EL (cell line): ENCODE results near the gene PTBP3.
A peak's percentile ranks its signal among the peaks of the same experiment; 100 is the strongest.

Source experiments
- DNase-seq: peaks from one replicate; pipeline ENCODE4 v3.0.0-alpha.2; 2016

Gene PTBP3

DNA sequence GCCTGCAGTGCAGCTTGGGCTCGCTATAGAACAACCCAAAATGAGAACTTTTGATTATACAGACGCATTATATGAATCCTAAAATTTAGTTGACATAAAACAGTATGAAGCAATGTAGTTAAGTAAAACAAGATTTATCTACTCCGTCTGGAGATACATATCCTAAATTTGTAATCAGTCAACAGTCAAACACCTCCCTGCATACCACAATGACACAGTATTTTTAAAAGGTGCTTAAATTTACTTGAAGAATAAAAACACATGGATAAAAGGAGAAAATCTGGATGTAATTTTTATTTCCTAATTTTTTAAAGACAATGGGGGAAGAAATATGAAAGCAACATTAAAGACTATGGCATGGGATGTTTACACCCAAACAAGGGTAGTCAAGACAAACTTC, 70.8 kb downstream of the PTBP3 start:
- no peak for DNase-seq

DNA sequence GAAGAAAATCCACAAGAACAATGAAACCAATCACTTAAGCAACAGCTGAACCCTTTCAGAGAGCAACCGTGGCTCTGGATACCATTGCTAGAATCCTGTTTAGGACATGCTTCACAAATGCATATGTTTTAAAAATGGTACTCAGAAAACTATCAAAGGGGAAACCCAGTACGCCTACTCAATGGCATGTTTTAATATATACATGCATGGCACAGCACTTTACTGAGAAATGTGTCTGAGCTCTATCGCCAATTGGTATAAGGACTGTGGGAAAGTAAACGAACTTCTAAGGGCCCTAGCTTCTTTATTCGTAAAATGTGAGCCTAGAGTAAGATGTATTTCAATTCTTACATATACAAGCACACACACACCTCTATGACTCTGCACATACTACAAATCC, 72.3 kb downstream of the PTBP3 start:
- no peak for DNase-seq

DNA sequence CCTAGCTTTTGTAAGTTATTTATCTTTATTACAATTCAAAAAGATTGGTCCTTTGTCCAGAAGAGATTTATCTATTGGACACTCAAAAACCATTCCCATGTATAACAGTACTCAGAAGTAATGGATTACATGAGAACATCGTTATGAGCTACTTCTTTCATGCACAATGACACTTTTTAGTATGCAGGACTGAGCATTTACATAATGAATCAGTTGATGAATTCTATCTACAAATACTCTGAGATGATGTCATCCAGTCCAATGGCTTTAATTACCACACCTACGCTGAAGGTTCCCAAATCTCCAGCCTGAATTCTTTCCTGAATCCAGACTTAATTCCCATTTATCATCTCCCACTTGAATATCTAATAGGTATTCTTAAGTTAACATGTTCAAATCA, 75.3 kb downstream of the PTBP3 start:
- no peak for DNase-seq

DNA sequence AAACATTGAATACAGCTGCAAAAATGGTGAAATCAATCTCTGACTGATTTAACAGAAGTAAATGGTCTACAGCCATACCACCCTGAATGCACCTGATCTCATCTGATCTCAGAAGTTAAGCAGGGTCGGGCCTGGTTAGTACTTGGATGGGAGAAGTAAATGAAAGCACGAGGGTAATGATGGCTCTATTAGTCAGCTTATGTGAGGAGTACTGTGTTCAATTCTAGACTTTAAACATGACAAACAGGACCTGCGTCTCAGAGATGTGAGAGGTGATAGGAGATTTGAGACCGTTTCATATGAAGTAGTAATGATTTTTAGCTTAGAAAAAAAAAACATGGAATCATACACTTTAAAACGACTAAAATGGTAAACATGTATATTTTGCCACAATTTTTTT, 81.2 kb downstream of the PTBP3 start:
- DNase-seq = no peak

DNA sequence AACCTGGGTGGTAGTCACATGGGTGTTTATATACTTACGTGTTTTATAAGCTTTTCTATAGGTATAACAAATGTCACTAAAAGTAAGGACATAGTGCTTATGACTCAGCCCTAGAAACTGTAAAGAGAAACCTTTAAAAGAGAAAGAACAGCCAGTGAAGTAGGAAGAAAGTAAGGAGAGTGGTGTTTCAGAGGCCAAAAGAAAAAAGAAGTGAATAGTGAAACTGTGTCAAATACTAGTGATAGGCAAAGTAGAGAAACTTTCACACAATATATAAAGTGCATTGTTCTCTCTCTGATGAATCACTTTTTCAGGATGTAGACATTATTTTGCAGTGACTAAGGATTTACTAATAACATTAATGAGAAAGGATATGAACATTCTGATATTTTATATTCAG, 84.1 kb downstream of the PTBP3 start:
- peak; percentile 43 for DNase-seq

DNA sequence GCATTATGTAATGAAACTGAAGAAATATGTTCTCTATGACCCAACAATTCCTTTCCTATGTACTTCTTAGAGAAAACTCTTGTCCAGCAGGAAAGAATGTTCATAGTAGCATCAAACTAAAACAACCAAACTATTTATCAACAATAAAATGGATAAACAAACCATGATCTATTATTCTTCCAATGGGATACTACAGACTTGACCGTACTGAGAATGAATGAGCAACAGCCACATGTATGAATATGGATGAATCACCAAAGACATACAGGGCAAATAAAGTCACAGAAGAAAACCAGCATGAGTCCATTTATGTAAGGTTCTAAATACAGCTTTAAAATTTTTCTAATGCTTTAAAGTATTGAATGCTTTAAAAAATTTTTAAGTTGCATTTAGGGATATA, 84.7 kb downstream of the PTBP3 start:
- DNase-seq = peak; percentile 47

DNA sequence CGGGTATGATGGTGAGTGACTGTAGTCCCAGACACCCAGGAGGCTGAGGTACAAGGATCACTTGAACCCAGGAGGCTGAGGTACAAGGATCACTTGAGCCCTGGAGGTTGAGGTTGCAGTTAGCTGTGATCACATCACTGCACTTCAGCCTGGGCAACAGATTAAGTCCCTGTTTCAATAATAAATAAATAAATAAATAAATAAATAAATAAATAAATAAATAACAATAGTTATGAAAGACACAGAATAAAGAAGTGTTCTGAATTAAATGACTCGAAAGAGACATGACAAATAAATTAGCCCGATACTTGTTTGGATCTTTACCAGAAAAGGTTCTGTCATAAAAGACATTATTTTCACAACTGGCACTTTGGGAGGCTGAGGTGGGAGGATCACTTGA, 86.3 kb downstream of the PTBP3 start:
- DNase-seq = no peak

DNA sequence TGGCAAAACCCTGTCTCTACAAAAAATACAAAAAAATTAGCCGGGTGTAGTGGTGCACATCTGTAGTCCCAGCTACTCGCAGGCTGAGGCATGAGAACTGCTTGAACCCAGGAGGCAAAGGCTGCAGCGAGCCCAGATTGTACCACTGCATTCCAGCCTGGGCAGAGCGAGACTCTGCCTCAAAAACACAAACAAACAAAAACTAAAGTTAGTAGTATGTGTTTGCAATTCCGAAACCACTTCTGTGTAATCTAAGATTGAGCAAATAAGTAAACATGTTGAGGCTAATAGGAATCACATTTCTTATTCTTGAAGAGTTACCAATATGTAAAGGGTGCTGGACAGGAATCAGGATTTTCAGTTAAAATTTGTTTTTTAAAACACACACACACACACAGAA, 88.3 kb downstream of the PTBP3 start:
- no peak for DNase-seq

DNA sequence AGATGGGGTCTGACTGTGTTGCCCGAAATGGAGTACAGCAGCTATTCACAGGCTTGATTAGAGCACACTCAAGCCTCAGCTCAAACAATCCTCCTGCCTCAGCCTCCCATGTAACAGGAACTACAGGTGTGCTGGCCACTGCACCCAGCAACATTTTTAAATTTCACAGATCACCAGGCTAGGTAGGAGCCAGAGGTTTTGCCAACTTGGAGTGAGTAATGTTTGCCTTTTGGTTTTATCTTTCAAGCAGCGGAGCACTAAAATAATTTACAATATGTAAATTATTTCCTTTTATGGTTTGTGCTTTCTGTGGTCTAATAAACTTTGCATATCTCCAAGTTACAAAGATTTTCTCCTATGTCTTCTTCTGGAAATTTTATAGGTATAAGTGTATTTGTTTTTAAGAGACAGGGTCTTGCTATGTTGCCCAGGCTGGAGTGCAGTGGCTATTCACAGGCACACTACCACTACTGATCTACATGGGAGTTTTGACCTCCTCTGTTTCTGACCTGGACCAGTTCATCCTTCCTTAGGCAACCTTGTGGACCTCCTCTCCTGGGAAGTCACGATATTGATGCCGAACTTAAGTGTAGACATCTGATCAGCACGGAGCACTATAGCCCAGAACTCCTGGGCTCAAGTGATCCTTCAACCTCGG, 91.1 kb downstream of the PTBP3 start:
- DNase-seq = no peak

DNA sequence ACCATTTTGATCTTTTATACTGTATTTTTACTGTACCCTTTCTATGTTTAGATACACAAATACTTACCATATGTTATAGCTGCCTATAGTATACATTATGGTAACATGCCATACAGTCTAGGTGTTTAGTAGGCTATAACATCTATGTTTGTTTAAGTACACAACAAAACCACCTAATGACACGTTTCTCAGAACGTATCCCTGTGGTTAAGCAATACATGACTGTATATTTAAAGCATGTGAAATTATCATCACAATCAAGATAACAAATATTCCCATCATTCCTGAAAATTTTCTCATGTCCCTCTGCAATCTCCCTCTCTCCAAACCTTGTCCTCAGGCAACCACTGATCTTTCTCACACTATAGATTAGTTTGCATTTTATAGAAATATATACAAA, 91.9 kb downstream of the PTBP3 start:
- peak; percentile 43 for DNase-seq

DNA sequence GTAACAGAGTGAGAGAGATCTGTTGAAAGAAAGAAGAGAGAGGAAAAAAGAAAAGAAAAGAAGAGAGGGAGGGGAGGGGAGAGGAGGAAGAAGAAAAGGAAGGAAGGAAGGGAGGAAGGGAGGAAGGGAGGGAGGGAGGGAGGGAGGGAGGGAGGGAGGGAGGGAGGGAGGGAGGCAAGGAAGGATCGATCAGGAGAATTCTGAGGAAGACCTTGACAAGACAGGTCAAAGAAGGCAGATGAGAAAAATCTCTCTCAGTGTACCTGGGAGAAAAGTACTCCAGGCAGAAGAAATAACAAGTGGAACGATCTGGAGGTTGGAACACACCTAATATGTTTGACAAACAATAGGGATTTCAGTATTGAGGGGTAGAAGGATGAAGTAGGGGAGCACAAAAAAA, 93.7 kb downstream of the PTBP3 start:
- DNase-seq = no peak

DNA sequence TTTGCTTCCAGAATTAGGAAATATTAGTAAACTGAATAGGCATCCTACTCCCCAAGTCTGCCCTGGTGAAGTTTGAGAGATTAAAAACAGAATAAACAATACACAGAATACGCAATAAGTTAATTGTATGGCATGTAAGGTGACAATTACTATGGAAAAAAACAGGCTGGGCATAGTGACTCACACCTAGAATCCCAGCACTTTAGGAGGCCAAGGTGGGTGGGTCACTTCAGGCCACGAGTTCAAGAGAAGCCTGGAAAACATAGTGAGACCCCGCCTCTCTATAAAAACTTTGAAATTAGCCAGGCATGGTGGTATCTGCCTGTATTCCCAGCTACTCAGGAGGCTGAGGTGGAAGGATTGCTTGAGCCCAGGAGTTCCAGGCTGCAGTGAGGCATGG, 94.1 kb downstream of the PTBP3 start:
- no peak for DNase-seq

DNA sequence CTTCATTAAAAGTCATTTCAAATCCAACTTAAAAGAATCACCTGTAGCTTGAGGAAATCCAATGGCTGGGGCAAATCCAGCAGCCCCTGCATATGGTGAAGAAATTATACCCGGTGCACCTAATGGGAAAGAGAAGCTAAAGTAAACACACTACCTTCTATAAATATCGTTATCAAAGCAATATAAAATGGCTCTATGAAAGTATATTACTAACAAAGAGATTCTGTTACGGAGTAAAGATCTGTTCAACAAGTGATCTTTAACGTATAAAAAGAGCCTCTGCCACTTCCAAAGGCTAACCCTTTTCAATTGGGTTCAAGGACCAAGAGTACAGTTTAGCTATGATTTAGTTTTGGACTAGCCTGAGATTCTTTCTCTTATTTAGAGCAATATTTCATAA, 98.6 kb downstream of the PTBP3 start:
- DNase-seq = no peak

DNA sequence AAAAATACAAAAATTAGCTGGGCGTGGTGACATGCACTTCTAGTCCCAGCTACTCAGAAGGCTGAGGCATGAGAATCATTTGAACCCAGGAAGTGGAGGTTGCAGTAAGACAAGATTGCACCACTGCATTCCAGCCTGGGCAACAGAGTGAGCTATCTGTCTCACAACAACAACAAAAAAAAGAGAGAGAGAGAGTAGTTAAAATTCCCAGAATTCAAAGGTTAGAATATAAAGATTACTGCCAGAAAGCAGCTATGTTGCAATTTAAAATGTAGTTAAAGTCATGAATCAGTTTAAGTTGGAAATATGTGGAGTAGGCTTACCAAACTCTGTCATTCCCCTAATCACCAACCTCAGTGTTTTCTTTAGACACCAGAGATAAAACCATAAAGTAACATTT, 99.7 kb downstream of the PTBP3 start:
- DNase-seq = peak; percentile 79

DNA sequence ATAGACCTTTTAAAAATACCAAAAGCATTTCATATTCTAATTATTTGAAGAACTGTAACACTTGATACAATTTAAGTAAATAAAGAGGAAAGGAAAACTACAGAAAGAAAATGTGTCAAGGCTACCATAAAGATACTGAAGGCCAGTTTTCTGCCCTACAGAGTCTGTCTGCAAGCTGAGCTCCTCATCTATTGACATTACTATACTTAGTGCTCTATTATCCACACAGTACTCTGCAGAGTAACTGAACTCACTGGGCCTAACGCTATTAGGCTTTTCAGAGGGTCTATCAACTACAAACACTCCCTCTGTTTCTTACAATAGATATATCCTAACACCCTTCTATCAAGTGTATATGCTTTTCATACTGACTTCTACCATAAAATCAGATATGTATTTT, 101.2 kb downstream of the PTBP3 start:
- no peak for DNase-seq

DNA sequence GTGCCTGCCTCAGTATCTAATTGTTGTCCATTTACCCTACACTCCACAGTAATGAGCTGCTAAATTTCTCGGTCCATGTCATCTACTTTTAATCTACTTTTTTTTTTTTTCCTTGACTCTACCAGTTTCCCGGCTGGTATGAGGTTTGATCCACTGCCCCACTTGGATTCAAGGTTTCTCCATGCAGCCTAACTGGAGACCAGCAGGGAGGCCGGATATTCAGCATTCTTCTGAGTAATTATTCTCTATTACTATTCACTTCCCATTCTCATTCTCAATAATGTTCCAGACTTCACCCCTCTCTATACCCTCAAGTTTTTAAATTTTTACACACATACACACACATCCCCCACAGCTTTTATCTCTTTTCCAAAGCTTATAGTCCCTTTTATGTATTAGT, 107.3 kb downstream of the PTBP3 start:
- DNase-seq = no peak

DNA sequence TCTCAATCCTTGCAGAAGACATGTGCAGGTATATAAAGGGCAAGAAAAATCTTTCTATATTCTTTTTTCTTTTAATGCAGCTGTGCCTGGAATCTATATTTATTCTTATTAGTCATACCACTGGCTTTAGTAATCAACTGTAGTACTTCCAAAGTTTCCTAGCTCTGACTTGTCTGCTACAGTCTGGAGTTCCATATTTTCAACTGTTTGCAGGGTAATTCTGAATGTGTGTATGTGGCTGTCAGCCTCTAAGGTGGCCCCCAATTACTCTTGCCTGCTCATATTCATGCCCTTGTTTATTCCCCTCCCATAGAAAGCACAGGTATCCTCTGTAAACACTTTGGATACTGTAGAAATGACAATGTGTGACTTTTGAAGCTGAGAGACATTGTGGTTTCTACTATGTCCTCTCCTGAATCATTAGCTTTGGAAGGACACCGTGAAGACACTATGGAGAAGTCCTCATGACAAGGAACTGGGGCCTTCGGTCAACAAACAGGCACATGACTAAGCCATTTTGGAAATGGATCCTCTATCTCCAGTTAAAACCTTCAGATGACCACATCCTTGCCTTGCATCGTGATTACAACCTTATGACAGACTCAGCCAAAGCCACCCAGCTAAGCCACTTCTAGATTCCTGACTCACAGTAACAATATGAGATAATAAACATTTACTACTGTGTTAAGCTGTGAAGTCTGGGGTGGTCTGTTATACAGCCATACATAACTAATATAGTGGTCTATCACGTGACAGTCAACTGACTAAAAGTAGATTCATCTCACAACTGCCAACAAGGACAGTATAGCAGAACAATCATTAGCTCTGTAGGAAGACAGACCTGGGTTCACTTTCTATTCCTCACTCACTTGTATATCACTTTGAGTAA, 108.8 kb downstream of the PTBP3 start:
- peak; percentile 76 for DNase-seq

DNA sequence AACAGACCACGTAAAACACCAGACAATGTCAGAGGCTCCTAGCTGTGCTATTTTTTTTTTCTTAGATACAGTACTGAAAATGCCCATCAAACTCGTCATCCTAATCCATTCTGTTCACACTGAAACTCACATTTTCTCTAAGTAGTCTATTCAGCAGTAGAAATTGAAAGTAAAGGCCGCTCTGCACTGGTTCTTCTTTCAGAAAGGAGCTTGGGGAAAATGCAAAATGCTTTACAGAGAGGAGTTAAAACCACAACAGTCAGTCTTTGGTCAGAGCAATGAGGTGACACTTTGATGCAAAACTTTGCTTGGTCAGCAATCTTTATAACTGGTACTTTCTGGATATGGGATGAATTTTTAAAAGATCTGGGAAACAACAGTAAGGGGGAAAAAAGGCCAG, 114.5 kb downstream of the PTBP3 start:
- DNase-seq = no peak

DNA sequence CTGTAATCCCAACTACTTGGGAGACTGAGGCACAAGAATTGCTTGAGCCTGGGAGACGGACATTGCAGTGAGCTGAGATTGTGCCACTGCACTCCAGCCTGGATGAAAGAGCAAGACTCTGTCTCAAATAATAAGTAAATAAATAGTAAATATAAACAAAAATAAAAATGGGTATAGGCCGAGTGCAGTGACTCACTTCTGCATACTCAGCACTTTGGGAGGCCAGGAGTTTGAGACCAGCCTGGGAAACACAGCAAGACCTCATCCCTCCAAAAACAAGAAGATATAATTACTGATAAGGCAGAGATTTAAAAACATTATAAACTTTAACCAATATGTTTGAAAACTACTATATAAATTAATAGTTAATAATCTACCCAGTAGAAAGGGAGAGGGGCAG, 120.5 kb downstream of the PTBP3 start:
- DNase-seq = no peak

DNA sequence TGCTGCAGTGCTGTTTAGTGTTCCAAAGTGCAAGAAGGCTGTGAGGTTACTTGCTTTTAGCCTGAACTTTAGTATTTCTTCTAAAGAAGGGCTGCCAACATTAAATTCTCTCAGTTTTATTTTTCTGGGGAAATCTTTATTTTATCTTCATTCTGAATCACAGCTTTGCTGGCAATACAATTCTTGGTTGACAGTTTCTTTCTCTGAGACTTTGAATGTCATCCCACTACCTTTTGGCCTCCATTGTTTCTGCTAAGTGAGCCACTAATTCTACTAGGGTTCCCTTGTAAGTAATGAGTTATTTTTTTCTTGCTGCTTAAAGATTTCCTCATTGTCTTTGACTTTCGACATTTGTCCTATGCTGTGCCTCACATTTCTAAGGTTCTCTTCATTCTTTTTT, 126.0 kb downstream of the PTBP3 start:
- no peak for DNase-seq

DNA sequence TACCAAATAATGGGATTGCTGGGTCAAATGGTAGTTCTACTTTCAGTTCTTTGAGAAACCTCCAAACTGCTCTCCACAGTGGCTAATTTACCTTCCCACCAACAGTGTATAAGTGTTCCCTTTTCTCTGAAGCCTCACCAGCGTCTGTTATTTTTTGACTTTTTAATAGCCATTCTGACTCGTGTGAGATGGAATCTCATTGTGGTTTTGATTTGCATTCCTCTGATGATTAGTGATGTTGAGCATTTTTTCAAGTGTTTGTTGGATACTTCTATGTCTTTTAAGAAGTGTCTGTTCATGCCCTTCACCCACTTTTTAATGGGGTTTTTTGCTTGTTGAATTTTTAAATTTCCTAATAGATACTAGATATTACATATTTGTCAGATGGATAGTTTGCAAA, 129.9 kb downstream of the PTBP3 start:
- peak; percentile 78 for DNase-seq

DNA sequence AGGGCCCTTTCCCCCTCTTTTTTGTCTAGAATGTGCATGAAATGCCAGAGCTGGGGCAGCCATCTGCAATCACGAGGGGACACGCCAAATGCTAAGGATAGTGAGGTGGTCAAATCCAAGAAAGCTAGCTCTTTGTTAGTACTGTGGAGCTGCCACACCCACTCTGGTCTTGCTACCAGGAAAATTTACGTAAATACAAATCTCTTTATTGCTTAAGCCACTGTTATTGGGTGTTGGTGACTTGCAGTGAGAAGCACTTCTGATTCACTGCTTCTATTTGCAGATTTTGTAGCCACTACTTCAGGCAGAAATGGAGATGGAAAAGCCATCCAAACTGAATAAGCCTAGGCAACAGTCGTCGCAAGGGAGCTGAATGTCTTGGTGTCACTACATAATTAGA, 132.7 kb downstream of the PTBP3 start:
- no peak for DNase-seq

DNA sequence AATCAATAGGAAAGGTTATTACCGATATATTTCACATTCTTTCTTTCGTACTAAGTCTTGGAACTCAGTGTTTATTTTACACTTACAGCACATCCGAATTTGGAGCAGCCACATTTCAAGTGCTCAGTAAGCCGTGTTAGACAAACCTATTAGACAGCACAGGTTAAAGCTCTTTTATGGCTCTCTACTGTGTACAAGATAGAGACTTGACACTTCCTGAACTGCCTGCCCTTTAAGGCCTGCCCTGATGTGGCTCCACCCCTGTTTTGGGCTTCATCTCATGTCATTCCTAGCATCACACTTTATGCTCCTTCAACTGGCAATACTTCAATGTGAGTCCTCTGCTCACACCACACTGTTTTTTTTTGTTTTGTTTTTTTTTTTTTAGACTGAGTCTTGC, 134.8 kb downstream of the PTBP3 start:
- DNase-seq = no peak

DNA sequence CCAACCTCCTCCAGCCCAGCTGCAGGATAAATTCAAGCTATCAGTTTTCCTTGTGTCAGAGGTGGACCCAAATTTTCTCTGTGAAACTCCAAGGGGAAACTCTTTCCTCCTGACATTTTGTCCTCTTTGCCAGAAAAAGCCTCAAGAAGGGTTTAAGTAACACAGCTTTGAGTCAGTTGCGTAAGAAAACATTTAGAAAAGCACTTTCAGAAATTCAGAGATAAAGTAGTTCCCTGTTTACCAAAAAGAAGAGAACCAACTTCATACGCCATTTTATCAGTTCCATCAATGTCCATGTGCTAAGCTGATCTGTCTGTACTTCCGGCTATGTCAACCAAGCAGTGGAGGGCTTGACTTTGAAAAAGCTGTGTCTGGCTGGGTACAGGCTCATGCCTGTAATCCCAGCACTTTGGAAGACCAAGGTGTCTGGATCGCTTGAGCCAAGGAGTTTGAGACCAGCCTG, 138.4 kb downstream of the PTBP3 start:
- no peak for DNase-seq
